ENCODE results near the gene TMEM51.

TMEM51 gene

GRCh38 chr1:15153184-15153841, at the start of gene TMEM51:
TMEM51 (plus strand) TSS chr1:15153747; CDS start chr1:15215088, 61,341 bp downstream.
- DNase-seq: peak; percentile 78

- no peak for DNase-seq
These were observed 49.6 kb upstream of the TMEM51 start for GRCh38 chr1:15103906-15104305.

GRCh38 chr1:15104768-15105167, 48.8 kb upstream of the TMEM51 start:
- no peak for DNase-seq

DNA sequence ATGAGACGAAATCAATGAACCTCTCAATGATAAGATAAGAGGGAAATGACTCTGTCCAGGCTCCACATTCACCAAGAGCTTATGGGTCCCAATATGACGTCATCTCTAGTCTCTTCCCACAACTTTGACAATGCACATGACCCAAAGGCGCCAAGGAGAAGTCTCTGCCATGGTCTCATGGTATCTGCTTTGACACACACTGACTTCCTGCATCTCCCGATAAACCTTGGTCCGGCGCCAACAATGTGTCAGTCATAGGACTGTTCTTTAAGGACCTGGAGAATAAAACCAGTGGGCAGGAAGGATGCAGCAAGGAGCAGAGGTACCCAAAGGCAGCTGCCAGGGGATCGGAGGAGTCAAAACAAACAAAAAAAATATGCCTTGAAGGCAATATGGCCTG, 46.9 kb upstream of the TMEM51 start:
- DNase-seq: no peak

- no peak for DNase-seq
These were observed 46.4 kb upstream of the TMEM51 start for GRCh38 chr1:15107058-15107687.

DNA sequence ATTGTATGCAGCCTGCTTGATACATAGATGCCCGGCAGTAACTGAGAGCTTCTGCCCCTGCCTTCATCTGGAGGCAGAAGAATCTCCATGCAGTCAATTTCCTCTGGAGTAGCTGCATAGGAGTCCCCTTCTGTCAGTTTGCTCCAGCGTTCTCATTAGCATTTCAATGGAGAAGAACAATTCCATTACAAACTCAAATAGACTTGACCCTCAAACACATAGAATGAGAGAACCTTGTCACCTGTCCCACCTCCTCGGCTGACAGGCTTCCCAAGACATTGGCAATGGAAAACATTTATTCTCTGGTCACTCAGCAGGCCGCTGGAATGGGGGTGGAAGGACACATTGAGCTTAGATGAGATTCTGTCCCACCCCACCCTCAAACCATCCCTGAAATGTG, 45.6 kb upstream of the TMEM51 start:
- DNase-seq: no peak

GRCh38 chr1:15110128-15110866, 43.2 kb upstream of the TMEM51 start:
- no peak for DNase-seq

- no peak for DNase-seq
These were observed 42.7 kb upstream of the TMEM51 start for GRCh38 chr1:15110867-15111230.

- no peak for DNase-seq
These were observed 40.4 kb upstream of the TMEM51 start for GRCh38 chr1:15113146-15113545.

GRCh38 chr1:15114884-15115283, 38.7 kb upstream of the TMEM51 start:
- no peak for DNase-seq

DNA sequence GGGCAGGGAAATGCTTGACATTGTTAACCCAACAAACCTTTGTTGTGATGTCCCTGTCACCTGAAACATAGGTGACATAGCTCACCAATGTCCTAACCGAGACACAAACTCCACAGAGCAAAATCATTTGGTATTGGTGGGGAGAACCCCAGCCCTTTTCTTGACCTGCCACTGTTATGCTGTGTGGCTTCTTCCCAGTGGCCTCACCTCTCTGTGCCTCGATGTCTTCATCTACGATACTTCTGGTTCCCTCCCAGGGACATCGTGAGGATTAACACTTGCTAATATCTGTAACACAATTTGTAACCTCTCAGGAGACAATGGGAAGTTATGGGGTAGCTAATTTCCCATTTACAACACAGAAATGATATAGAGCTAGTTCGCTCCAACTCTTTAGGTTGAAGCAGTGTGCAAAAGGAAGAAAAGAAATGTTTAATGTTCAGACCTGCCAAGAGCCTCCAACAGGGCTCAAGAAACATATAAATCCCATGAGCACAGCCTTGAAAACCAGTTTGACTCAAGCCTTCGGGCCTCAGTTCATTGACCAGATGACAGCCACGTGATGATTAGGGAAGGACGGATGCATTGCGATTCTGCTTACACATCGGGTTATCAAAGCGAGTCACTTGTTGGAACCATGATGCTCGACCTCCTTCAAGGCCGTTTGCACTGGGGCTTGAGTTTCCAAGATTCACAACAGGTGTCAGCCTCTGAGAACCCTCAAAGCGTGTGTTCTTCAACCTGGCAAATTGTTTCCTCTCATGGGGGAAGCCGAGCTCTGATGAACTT, 37.8 kb upstream of the TMEM51 start:
- DNase-seq: no peak

DNA sequence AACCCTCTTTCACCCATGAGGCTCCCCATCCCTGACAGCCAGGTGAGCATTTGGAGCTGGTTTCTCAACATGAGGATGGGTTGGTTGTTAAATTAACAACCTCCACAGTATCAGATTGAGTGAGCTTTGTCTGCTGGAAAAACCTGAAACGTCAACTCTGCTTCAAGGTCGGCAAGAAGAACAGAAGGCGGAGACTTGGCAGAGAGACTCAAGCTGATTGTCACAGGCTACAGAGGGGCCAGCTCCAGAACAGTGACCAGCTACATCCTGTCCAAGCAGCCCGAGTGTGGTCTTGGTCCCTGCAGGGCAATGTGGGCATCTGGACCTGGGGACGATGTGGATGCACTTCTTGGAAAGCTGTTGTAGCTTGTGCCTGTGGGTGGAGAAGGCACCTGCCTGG, 36.6 kb upstream of the TMEM51 start:
- DNase-seq: no peak

DNA sequence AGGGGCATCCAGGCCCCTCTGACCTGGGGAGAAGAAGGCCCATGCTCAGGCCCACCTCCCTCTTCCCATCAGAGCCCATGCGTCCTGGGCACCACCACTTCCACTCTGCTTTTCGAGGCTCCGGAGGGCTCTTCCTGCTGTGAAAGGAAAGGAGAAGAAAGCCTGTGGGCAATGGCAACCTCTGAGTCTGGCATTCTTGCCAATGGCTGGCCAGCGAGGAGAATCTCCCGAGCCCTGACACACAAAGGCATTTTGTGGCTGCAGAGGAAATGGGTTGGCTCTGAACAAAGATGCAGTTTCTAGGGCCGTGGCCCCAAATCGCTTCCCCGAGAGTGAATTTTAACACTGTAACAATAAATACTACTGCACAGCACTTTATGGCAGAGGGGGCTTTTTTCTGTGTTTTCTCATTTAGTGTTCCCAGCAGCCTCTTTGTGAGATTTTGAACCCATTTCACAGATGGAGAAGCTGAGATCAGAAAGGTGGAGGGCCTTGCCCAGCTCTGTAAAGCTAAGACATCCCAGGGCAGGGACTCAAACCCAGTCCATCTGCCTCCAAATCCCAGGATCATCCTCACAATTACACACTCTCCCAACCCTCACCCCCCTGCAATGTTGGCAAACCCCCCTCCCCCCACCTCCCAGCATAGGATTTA, 35.7 kb upstream of the TMEM51 start:
- DNase-seq: no peak

- no peak for DNase-seq
These were observed 35.0 kb upstream of the TMEM51 start for GRCh38 chr1:15118579-15118978.

DNA sequence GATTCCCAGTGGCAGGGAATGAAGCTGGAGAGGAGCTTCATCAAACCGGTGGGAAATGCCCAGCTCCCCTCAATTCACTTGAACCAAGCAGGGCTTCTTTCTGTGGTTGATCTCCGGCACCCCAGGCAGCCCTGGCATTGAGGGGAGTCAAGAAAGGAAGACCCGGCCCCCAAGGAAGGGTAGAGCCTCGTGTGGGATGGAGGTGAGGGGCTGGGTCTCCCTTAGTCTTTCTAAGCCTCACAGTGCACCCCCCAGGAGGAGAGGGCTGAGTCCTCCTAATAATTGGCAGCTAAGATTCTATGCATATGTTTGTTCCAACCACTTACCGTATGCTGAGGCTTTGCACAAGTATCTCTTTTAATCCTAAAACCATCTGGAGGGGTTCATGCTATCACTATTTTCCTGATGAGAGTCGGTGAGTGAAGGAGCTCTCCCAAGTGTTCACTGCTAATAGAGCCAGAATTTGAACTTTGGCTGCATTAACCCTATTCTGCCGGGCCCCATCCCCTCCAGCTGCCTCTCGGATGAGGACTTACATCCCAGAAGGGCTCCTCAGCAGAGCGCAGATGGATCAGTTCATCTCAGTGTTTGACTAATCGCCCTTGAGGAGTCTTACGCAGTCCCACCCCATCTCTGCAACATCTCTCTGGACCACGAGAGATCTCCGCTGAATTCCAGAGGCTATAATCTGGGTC, 33.1 kb upstream of the TMEM51 start:
- no peak for DNase-seq

- no peak for DNase-seq
These were observed 31.2 kb upstream of the TMEM51 start for GRCh38 chr1:15122331-15122730.

DNA sequence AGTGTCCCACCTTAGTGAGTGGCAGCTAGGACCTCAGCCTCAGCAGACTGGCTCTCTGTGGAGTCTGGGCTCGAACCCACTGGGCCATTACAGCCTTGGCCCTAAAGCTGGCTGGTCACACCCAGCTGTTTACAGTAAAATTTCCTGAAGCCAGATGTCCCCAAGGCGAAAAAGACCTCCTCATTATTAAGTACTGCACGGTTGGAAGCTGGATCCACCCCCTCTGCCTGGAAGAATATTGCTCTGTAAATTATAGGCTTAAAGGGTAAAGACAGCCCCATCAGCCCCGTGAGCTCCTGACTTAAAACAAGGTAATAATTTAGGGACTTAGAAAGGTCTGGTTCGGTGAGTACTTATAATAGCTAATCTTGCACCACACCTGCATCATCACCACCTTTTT, 30.3 kb upstream of the TMEM51 start:
- no peak for DNase-seq

DNA sequence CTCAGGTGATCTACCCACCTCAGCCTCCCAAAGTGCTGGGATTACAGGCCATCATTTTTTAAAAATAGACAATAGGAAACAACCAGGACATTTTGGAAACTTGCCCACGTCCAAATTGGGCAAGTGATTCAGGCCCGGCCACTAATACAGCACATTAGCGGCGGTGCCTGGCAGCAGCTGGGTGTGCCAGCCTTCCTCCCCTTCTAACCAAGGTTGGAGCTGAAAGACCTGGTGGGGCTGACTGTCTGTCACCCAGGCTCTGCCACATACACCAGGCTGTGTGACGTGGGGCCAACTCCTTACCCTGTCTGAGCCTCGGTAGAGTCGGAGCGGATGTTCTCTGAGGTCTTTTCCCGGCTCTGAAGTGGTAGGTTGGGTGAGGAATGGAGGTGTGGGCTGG, 29.6 kb upstream of the TMEM51 start:
- no peak for DNase-seq

DNA sequence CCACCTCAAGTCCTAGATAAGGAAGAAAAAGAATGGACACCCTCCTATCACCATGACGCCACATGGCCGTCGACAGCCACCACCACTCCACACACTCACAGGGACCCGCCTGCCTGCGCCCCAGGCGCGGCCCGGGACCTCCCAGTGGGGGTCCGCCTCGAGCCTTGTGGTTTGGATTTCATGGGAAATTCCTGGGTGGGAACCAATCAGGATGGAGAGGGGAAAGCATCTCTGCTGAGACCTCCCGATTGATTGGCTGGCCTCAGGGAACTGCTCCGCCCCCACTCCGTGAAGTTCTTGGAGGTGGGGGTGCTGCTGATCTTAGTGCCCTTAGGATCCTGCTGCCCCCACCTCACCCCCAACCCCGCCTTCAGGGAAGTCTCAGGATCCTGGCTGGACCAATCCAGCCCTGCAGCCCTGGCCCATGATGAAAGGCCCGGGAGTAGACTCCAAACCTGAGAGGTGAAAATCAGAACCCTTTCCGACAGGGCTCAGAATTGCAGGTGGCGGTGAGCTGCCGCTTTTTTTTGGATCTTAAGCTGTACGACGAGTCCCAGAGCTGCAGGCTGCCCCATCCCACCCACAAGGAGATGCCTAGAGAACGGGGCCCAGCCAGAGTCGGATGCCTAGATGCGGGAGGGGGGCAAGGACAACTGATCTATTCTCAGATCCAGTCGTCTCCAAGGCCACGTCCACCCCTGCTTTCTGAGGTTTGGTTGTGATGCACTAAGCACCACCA, 29.0 kb upstream of the TMEM51 start:
- DNase-seq: no peak

- no peak for DNase-seq
These were observed 28.3 kb upstream of the TMEM51 start for GRCh38 chr1:15125101-15125745.

DNA sequence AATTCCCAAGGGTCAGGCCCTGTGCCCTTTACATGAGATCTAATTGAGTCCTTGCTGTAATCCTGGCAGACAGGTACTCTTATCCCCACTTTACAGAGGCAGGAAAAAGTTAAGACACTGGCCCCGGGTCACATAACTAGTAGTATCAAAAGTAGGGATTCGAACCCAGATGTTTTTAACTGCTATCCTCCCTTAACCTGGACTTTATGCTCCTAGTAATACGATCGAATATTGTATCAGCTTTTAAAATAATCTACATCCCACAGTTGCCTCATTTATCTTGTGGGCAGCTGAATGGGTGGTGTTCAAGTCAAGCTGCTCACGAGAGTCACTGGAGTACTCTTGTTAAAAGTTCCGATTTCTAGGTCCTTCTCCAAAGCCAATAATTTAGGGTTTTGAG, 25.5 kb upstream of the TMEM51 start:
- DNase-seq: no peak
